Measurements from ENCODE around the gene RFX6. TPM values are rescaled to one million over a fixed set of nuclear protein-coding genes. Genes with fewer than 3 reads are reported as not detected.

RFX6 gene
- total RNA-seq, 3 donors from 2014 or later = under 0.01 to 1.8 TPM; not detected in 1

DNA sequence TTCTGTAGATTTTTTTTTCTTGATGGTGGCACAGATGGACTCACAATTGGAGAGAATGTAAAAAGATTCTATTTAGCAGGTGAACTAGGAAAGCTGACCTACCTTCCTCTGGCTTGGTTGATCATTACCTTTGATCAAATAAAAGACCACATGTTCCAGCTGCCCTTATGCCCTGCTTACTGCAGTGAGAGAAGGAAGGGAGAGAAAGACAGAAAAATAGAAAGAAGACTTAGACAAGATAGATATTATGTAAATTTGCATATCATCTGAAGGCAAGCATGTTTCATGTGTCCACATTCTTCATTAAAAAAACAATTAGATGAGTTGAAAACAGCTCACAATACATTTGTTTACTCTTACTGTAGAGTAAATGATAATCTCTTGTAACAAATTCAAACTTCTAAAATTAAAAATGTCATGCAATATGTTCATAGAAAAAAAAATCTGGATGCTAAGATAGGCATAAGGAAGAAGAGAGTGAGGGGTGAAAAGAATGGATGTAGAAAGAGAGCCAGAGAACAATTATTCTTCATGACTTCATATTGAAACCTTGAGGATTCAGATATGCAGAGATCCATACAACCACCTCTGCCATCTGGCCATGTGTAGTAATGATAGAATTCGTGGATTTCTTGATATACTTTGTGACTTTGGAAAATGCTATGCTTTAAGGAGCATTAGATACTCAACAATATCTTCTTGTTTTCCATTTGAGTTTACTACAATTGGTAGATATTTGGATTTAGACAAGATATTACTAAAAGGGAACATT lies 71.7 kb downstream of the RFX6 start:
- intact Hi-C loops (cut with DNase I; ENCODE audit: low total_unique reads) = no loop called here
- DNase-seq (ENCODE audit: low spot score in 2 of 2) = no peak
- no peaks in the 10 kb centered on the region for H3K4me1 ChIP-seq
- H3K27ac ChIP-seq = no peak overlapping the region
- no peaks in the 10 kb centered on the region for H3K9me3 ChIP-seq
- no peak overlapping the region for H3K4me3 ChIP-seq
- H3K36me3 ChIP-seq = no peaks in the 10 kb centered on the region
- no peaks in the 10 kb centered on the region for H3K27me3 ChIP-seq
- TF ChIP-seq POLR2A (IDR thresholded peaks at IDR 0.05) = no peak
- no peak for TF ChIP-seq POLR2AphosphoS5 (IDR thresholded peaks at IDR 0.05)
- TF ChIP-seq, protein P1, sequence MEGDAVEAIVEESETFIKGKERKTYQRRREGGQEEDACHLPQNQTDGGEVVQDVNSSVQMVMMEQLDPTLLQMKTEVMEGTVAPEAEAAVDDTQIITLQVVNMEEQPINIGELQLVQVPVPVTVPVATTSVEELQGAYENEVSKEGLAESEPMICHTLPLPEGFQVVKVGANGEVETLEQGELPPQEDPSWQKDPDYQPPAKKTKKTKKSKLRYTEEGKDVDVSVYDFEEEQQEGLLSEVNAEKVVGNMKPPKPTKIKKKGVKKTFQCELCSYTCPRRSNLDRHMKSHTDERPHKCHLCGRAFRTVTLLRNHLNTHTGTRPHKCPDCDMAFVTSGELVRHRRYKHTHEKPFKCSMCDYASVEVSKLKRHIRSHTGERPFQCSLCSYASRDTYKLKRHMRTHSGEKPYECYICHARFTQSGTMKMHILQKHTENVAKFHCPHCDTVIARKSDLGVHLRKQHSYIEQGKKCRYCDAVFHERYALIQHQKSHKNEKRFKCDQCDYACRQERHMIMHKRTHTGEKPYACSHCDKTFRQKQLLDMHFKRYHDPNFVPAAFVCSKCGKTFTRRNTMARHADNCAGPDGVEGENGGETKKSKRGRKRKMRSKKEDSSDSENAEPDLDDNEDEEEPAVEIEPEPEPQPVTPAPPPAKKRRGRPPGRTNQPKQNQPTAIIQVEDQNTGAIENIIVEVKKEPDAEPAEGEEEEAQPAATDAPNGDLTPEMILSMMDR (IDR thresholded peaks at IDR 0.05) = no peak

DNA sequence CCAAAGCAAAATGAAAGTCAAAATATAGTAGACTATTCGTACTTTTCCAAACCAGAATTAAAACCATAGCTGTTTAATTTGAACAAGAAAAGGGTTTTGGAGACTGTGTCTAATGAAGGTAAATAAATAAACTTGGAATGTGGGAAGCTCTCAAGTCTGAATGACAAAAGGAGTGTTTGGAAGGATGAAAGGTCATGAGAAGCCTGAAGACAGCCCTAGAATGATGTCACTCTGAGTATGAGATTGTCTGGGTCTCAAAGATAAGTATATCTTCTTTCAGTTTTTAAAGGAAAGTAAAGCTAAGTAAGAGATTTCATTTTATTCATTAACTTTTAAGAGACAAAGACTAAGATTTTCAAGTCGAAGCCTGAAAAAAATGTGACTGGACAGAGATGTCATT lies 72.9 kb downstream of the RFX6 start:
- Histone ChIP-seq H3K27me3 (no peaks in the 10 kb centered on the region), H3K9me3 (no peaks in the 10 kb centered on the region), H3K4me3 (no peak overlapping the region), H3K36me3 (no peaks in the 10 kb centered on the region), H3K27ac (no peak overlapping the region), H3K4me1 (no peaks in the 10 kb centered on the region)
- no peak for DNase-seq (ENCODE audit: low spot score in 2 of 2)
- no peak for TF ChIP-seq POLR2A (IDR thresholded peaks at IDR 0.05)
- TF ChIP-seq, protein P1 (IDR thresholded peaks at IDR 0.05) = no peak
- no peak for TF ChIP-seq POLR2AphosphoS5 (IDR thresholded peaks at IDR 0.05)
- intact Hi-C loops (cut with DNase I; ENCODE audit: low total_unique reads) = no loop called here

DNA sequence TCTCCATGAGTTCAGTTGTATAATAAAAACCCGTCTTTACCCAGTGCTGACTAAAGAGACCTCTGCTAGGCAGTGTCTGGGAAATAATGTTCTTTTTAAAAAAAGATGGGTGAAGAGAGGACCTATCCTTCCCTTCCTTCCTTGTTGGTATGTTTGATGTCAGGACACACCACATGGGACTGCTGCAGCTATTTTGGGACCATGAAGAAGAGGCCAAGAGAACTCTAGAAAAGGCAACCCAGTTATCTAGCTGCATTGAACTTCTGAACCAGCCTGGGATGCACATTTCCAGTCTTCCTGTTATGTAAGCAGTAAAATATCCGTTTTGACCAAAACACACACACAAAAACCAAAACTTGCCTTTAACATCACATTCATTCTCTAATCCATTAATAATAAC lies 77.3 kb downstream of the RFX6 start:
- intact Hi-C loops (cut with DNase I; ENCODE audit: low total_unique reads) = no loop called here
- Histone ChIP-seq H3K36me3 (no peaks in the 10 kb centered on the region), H3K27me3 (no peaks in the 10 kb centered on the region), H3K4me1 (no peaks in the 10 kb centered on the region), H3K4me3 (no peak overlapping the region), H3K9me3 (no peaks in the 10 kb centered on the region), H3K27ac (no peak overlapping the region)
- no peak for TF ChIP-seq POLR2AphosphoS5 (IDR thresholded peaks at IDR 0.05)
- TF ChIP-seq POLR2A (IDR thresholded peaks at IDR 0.05) = no peak
- DNase-seq (ENCODE audit: low spot score in 2 of 2) = no peak

DNA sequence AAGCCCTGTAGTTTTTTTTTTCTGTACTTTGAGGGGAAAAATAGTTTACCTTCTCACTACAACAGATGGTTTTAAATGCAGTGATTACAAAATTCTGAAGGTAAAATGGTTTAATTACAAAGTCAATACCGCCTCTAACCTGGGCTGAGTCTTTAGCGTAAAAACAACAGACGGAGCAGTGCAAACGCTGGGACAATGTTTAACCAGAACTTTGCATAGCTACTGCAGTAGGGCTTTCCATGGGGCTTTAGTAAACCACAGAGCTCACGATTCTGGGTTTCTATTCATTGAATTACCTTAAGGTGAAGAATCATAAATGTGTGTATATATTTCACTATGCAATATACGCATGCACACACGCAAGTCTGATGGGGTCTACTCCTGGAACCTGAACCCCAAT lies 77.9 kb downstream of the RFX6 start:
- Histone ChIP-seq H3K27me3 (no peaks in the 10 kb centered on the region), H3K9me3 (no peaks in the 10 kb centered on the region), H3K27ac (no peak overlapping the region), H3K4me3 (no peak overlapping the region), H3K36me3 (no peaks in the 10 kb centered on the region), H3K4me1 (no peaks in the 10 kb centered on the region)
- intact Hi-C loops (cut with DNase I; ENCODE audit: low total_unique reads) = no loop called here
- no peak for TF ChIP-seq POLR2AphosphoS5 (IDR thresholded peaks at IDR 0.05)
- TF ChIP-seq POLR2A (IDR thresholded peaks at IDR 0.05) = no peak
- TF ChIP-seq, protein P1 (IDR thresholded peaks at IDR 0.05) = no peak
- no peak for DNase-seq (ENCODE audit: low spot score in 2 of 2)

DNA sequence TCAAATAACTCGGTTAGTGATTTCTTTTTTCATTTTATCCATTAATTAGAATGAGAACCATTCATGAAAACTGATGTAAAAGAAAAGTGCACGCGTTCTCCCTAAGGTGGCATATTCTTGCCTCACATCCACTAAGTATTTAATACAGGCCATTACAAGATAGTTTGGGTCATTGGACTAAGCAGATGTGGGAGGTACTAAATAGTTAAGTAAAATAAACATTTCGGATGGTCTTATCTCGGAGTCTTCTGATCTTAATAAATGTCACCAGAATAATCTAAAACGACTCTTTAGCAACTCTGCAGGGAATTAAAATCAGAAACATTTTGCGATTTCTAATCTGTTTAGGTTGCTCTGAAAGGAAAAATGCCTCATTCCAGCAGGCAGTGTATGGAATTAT lies 78.7 kb downstream of the RFX6 start:
- H3K36me3 ChIP-seq = no peaks in the 10 kb centered on the region
- no peak for TF ChIP-seq POLR2AphosphoS5 (IDR thresholded peaks at IDR 0.05)
- TF ChIP-seq, protein P1 (IDR thresholded peaks at IDR 0.05) = no peak
- no peak for TF ChIP-seq POLR2A (IDR thresholded peaks at IDR 0.05)
- no peak for DNase-seq (ENCODE audit: low spot score in 2 of 2)
- H3K9me3 ChIP-seq = no peaks in the 10 kb centered on the region
- intact Hi-C loops (cut with DNase I; ENCODE audit: low total_unique reads) = no loop called here
- no peaks in the 10 kb centered on the region for H3K27me3 ChIP-seq
- H3K4me3 ChIP-seq = no peak overlapping the region
- no peaks in the 10 kb centered on the region for H3K4me1 ChIP-seq
- no peak overlapping the region for H3K27ac ChIP-seq
